ENCODE results near the gene SLC66A2.

SLC66A2 gene

DNA sequence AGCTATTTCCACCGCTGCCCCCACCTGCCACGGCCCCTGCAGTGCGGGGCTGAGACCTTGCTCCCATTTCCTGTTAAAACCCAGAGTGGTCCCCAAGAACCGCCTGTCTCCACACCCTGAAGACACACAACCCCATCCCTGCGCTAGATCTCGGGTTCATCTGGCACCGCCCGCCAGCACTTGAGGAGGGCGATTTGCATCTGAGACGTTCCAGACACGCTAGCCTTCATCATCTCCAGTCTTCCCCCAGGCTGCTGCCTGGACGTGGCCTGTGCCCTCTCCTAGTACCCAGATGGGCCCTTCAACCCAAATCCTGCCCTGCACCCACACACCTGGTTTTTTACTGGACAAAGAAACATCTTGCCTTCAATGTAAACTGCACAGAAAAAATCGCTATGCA is 49.8 kb downstream of the SLC66A2 start (continued):
- TF ChIP-seq, protein P1, sequence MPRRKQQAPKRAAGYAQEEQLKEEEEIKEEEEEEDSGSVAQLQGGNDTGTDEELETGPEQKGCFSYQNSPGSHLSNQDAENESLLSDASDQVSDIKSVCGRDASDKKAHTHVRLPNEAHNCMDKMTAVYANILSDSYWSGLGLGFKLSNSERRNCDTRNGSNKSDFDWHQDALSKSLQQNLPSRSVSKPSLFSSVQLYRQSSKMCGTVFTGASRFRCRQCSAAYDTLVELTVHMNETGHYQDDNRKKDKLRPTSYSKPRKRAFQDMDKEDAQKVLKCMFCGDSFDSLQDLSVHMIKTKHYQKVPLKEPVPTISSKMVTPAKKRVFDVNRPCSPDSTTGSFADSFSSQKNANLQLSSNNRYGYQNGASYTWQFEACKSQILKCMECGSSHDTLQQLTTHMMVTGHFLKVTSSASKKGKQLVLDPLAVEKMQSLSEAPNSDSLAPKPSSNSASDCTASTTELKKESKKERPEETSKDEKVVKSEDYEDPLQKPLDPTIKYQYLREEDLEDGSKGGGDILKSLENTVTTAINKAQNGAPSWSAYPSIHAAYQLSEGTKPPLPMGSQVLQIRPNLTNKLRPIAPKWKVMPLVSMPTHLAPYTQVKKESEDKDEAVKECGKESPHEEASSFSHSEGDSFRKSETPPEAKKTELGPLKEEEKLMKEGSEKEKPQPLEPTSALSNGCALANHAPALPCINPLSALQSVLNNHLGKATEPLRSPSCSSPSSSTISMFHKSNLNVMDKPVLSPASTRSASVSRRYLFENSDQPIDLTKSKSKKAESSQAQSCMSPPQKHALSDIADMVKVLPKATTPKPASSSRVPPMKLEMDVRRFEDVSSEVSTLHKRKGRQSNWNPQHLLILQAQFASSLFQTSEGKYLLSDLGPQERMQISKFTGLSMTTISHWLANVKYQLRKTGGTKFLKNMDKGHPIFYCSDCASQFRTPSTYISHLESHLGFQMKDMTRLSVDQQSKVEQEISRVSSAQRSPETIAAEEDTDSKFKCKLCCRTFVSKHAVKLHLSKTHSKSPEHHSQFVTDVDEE (CRISPR knock-in tag; IDR thresholded peaks at IDR 0.05): no peak
- TF ChIP-seq ESRRG (CRISPR knock-in tag; IDR thresholded peaks at IDR 0.05) (no peak), ZFP30 (CRISPR knock-in tag; IDR thresholded peaks at IDR 0.05) (no peak), TCF4 (CRISPR knock-in tag; IDR thresholded peaks at IDR 0.05; ENCODE audit: borderline replicate concordance) (no peak), ZNF70 (CRISPR knock-in tag; IDR thresholded peaks at IDR 0.05) (no peak), OSR1 (CRISPR knock-in tag; IDR thresholded peaks at IDR 0.05) (no peak), GLIS3 (CRISPR knock-in tag; IDR thresholded peaks at IDR 0.05) (no peak), RARB (CRISPR knock-in tag; IDR thresholded peaks at IDR 0.05) (no peak)

GRCh38 chr18:79900610-79901570 is 50.6 kb downstream of the SLC66A2 start:
- ATAC-seq: no peak
- no peak for TF ChIP-seq TOX (CRISPR knock-in tag; IDR thresholded peaks at IDR 0.05; ENCODE audit: borderline replicate concordance)
- TF ChIP-seq, protein P1 (CRISPR knock-in tag; IDR thresholded peaks at IDR 0.05): no peak
- TF ChIP-seq TCF4 (CRISPR knock-in tag; IDR thresholded peaks at IDR 0.05; ENCODE audit: borderline replicate concordance): no peak
- no peak for TF ChIP-seq ZNF70 (CRISPR knock-in tag; IDR thresholded peaks at IDR 0.05)
- no peak for TF ChIP-seq POU6F1 (CRISPR knock-in tag; IDR thresholded peaks at IDR 0.05; ENCODE audit: borderline replicate concordance, low read depth)
- no peak for TF ChIP-seq ZFP3 (CRISPR knock-in tag; IDR thresholded peaks at IDR 0.05)
- no peak for TF ChIP-seq ZC3H10 (CRISPR knock-in tag; IDR thresholded peaks at IDR 0.05)
- no peak for TF ChIP-seq PATZ1 (CRISPR knock-in tag; IDR thresholded peaks at IDR 0.05; ENCODE audit: borderline replicate concordance)
- no peak for TF ChIP-seq OSR1 (CRISPR knock-in tag; IDR thresholded peaks at IDR 0.05)
- no peak for TF ChIP-seq ZNF565 (CRISPR knock-in tag; conservative IDR thresholded peaks at IDR 0.05; ENCODE audit: low read depth)

GRCh38 chr18:79899609-79900445 is 51.6 kb downstream of the SLC66A2 start:
- no peak for ATAC-seq
- no peak for TF ChIP-seq BACH2 (CRISPR knock-in tag; IDR thresholded peaks at IDR 0.05; ENCODE audit: borderline replicate concordance)
- TF ChIP-seq, protein P1 (CRISPR knock-in tag; IDR thresholded peaks at IDR 0.05): no peak
- no peak for TF ChIP-seq TCF4 (CRISPR knock-in tag; IDR thresholded peaks at IDR 0.05; ENCODE audit: borderline replicate concordance)
- TF ChIP-seq PPARA (CRISPR knock-in tag; IDR thresholded peaks at IDR 0.05; ENCODE audit: borderline replicate concordance): no peak
- TF ChIP-seq ZNF8 (CRISPR knock-in tag; IDR thresholded peaks at IDR 0.05): no peak
- TF ChIP-seq ISL1 (CRISPR knock-in tag; IDR thresholded peaks at IDR 0.05): no peak
- TF ChIP-seq ZNF70 (CRISPR knock-in tag; IDR thresholded peaks at IDR 0.05): no peak
- TF ChIP-seq, protein P2, sequence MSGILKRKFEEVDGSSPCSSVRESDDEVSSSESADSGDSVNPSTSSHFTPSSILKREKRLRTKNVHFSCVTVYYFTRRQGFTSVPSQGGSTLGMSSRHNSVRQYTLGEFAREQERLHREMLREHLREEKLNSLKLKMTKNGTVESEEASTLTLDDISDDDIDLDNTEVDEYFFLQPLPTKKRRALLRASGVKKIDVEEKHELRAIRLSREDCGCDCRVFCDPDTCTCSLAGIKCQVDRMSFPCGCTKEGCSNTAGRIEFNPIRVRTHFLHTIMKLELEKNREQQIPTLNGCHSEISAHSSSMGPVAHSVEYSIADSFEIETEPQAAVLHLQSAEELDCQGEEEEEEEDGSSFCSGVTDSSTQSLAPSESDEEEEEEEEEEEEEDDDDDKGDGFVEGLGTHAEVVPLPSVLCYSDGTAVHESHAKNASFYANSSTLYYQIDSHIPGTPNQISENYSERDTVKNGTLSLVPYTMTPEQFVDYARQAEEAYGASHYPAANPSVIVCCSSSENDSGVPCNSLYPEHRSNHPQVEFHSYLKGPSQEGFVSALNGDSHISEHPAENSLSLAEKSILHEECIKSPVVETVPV (CRISPR knock-in tag; IDR thresholded peaks at IDR 0.05): no peak
- TF ChIP-seq, protein P3, sequence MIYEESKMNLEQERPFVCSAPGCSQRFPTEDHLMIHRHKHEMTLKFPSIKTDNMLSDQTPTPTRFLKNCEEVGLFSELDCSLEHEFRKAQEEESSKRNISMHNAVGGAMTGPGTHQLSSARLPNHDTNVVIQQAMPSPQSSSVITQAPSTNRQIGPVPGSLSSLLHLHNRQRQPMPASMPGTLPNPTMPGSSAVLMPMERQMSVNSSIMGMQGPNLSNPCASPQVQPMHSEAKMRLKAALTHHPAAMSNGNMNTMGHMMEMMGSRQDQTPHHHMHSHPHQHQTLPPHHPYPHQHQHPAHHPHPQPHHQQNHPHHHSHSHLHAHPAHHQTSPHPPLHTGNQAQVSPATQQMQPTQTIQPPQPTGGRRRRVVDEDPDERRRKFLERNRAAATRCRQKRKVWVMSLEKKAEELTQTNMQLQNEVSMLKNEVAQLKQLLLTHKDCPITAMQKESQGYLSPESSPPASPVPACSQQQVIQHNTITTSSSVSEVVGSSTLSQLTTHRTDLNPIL (CRISPR knock-in tag; IDR thresholded peaks at IDR 0.05; ENCODE audit: low read depth): no peak

All from SK-N-SH treated with all-trans-retinoic acid at 6 μM for 48 hours (cell line).